SK-N-SH treated with all-trans-retinoic acid at 6 μM for 48 hours (cell line): ENCODE measurements around the gene SPEN.

Experiments used
- ARNTL ChIP-seq: fragments of 450-650 bp; formaldehyde crosslinking; IDR thresholded peaks from 2 replicates; pipeline ENCODE4 v1.5.0; 2020; ENCODE audit warnings: low read depth, mild to moderate bottlenecking, moderate library complexity, borderline replicate concordance
- ISL1 ChIP-seq: fragments of 250-450 bp; sonication (Bioruptor Pico); IDR thresholded peaks from 2 replicates; pipeline ENCODE4 v2.1.2; 2022; ENCODE audit warnings: mild to moderate bottlenecking, moderate library complexity
- RARB ChIP-seq: fragments of 250-450 bp; sonication (Bioruptor Pico); IDR thresholded peaks from 2 replicates; pipeline ENCODE4 v1.8.0; 2021; ENCODE audit warnings: mild to moderate bottlenecking, moderate library complexity
- ZNF8 ChIP-seq: fragments of 450-650 bp; formaldehyde crosslinking; IDR thresholded peaks from 2 replicates; pipeline ENCODE4 v1.5.0; 2020; ENCODE audit warnings: mild to moderate bottlenecking, moderate library complexity
- TF ChIP-seq, protein P1 (sequence below): fragments of 250-450 bp; sonication (Bioruptor Pico); IDR thresholded peaks from 2 replicates; pipeline ENCODE4 v1.5.1; 2020; ENCODE audit warnings: low read depth, mild to moderate bottlenecking, moderate library complexity
- TF ChIP-seq, protein P2 (sequence below): fragments of 250-450 bp; sonication (Bioruptor Pico); IDR thresholded peaks from 2 replicates; pipeline ENCODE4 v1.8.0; 2020; ENCODE audit warnings: mild to moderate bottlenecking, moderate library complexity, borderline replicate concordance

- TF ChIP-seq, protein P1, sequence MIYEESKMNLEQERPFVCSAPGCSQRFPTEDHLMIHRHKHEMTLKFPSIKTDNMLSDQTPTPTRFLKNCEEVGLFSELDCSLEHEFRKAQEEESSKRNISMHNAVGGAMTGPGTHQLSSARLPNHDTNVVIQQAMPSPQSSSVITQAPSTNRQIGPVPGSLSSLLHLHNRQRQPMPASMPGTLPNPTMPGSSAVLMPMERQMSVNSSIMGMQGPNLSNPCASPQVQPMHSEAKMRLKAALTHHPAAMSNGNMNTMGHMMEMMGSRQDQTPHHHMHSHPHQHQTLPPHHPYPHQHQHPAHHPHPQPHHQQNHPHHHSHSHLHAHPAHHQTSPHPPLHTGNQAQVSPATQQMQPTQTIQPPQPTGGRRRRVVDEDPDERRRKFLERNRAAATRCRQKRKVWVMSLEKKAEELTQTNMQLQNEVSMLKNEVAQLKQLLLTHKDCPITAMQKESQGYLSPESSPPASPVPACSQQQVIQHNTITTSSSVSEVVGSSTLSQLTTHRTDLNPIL (CRISPR knock-in tag): no peak
- TF ChIP-seq ISL1 (no peak), RARB (CRISPR knock-in tag) (no peak), ZNF8 (CRISPR knock-in tag) (no peak), ARNTL (CRISPR knock-in tag) (no peak)
- TF ChIP-seq, protein P2, sequence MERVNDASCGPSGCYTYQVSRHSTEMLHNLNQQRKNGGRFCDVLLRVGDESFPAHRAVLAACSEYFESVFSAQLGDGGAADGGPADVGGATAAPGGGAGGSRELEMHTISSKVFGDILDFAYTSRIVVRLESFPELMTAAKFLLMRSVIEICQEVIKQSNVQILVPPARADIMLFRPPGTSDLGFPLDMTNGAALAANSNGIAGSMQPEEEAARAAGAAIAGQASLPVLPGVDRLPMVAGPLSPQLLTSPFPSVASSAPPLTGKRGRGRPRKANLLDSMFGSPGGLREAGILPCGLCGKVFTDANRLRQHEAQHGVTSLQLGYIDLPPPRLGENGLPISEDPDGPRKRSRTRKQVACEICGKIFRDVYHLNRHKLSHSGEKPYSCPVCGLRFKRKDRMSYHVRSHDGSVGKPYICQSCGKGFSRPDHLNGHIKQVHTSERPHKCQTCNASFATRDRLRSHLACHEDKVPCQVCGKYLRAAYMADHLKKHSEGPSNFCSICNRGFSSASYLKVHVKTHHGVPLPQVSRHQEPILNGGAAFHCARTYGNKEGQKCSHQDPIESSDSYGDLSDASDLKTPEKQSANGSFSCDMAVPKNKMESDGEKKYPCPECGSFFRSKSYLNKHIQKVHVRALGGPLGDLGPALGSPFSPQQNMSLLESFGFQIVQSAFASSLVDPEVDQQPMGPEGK (CRISPR knock-in tag): no peak
Observed at GRCh38 chr1:15833069-15833679, 14.3 kb upstream of the SPEN start.
